RWPE2 (cell line): ENCODE measurements around the gene ADGRG1.

Experiments
- ATAC-seq: fragments of 200-7000 bp; cut with Tn5 transposase; 3 replicates; pipeline ENCODE4 v1.9.1; 2021; ENCODE audit warnings: low read depth
- DNase-seq: peaks from one replicate; pipeline ENCODE4 v3.0.0-alpha.2; 2020; ENCODE audit warnings: low spot score
- H3K27ac ChIP-seq: fragments of 450-650 bp; 2 replicates; pipeline ENCODE4 v1.5.1; 2017; ENCODE audit warnings: mild to moderate bottlenecking; ENCODE audit not compliant: poor library complexity, severe bottlenecking
- H3K27me3 ChIP-seq: fragments of 250-450 bp; sonication (Bioruptor Pico); 2 replicates; pipeline ENCODE4 v1.5.1; 2021; ENCODE audit warnings: mild to moderate bottlenecking, moderate library complexity; ENCODE audit not compliant: insufficient read depth, poor library complexity, severe bottlenecking
- H3K36me3 ChIP-seq: fragments of 250-450 bp; sonication (Bioruptor Pico); 2 replicates; pipeline ENCODE4 v1.5.1; 2020; ENCODE audit warnings: low read depth, mild to moderate bottlenecking, moderate library complexity
- H3K4me1 ChIP-seq: fragments of 250-450 bp; sonication (Bioruptor Pico); 2 replicates; pipeline ENCODE4 v1.5.1; 2021; ENCODE audit warnings: mild to moderate bottlenecking, moderate library complexity; ENCODE audit not compliant: insufficient read depth, poor library complexity, severe bottlenecking
- H3K4me3 ChIP-seq: fragments of 250-450 bp; sonication (Bioruptor Pico); 2 replicates; pipeline ENCODE4 v1.5.1; 2021; ENCODE audit warnings: mild to moderate bottlenecking, moderate library complexity; ENCODE audit not compliant: severe bottlenecking
- H3K9me3 ChIP-seq: fragments of 250-450 bp; sonication (Bioruptor Pico); 2 replicates; pipeline ENCODE4 v1.5.1; 2021; ENCODE audit warnings: mild to moderate bottlenecking, moderate library complexity; ENCODE audit not compliant: severe bottlenecking
- TF ChIP-seq, protein P1 (sequence below): fragments of 450-650 bp; IDR thresholded peaks from one replicate; pipeline ENCODE4 v1.5.1; 2017; ENCODE audit warnings: mild to moderate bottlenecking, moderate library complexity; ENCODE audit not compliant: poor library complexity, severe bottlenecking

ADGRG1 gene

DNA sequence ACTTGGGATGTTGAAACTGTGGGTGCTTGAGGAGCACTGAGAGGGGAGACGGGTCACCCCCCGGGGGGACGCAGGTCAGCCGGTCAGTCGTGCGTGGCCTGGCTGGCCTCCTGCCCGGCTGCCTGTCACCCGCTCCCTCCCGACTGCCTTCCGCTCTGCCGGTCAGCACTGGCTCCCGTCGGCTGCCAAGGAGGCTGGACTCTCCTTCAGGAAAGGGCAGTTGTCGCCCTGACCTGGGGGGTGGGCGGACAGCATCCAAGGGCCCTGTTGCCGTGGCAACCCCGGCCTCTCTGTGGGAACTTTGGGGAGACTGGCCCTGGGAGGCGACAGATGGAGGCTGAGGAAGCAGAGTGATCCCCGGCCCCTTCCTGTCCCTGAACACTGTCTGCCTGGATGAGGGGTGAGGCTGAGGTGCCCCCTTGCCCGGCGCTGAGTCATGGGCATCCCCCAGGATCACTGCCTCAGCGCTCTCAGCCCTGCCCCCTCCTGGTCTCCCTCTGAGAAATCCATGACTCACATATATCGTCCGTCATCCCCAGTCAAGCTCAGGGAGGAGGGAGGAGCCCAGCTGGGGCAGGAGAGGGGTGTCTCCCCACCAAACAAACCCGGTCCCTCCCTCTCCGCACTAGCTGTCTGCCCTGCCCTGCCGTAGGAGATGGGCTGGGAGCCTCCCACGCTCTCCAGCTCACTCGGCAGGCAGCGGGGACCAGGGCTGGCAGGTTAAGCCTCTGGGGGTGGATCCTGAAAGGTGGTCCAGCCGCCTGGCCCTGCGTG lies at the start of gene ADGRG1:
Gene ADGRG1, plus strand, starts transcription at position 623 of the 774 bp plus-strand sequence. CDS start 21,658 bp downstream, outside the sequence.
- TF ChIP-seq, protein P1, sequence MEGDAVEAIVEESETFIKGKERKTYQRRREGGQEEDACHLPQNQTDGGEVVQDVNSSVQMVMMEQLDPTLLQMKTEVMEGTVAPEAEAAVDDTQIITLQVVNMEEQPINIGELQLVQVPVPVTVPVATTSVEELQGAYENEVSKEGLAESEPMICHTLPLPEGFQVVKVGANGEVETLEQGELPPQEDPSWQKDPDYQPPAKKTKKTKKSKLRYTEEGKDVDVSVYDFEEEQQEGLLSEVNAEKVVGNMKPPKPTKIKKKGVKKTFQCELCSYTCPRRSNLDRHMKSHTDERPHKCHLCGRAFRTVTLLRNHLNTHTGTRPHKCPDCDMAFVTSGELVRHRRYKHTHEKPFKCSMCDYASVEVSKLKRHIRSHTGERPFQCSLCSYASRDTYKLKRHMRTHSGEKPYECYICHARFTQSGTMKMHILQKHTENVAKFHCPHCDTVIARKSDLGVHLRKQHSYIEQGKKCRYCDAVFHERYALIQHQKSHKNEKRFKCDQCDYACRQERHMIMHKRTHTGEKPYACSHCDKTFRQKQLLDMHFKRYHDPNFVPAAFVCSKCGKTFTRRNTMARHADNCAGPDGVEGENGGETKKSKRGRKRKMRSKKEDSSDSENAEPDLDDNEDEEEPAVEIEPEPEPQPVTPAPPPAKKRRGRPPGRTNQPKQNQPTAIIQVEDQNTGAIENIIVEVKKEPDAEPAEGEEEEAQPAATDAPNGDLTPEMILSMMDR = no peak
- Histone ChIP-seq H3K4me1 (peaks cover 36% of the 10 kb centered on the region), H3K27me3 (no peaks in the 10 kb centered on the region), H3K36me3 (peaks cover 35% of the 10 kb centered on the region), H3K9me3 (no peaks in the 10 kb centered on the region), H3K27ac (peak within 1 kb of the TSS; percentile 89), H3K4me3 (no peak within 1 kb of the TSS)
- DNase-seq (peak; percentile 95), ATAC-seq (peak; percentile 83)

DNA sequence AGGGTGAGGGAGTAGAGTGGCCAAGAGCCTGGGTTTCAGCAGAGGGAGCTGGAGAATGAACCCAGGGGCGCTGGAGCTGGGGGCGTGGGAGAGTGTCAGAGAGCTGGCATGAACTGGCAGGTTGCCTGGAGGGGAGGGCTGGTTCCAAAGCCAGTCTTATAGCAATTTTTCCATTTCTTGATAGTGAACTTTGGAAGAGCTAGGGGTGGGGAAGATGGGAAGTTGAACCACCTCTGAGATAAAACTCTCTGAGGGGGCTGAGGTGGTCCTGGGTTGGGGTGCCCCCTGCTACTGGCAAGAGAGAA lies 49.1 kb upstream of the ADGRG1 start:
- Histone ChIP-seq H3K9me3 (no peaks in the 10 kb centered on the region), H3K4me1 (no peaks in the 10 kb centered on the region), H3K4me3 (no peak overlapping the region), H3K36me3 (no peaks in the 10 kb centered on the region), H3K27me3 (no peaks in the 10 kb centered on the region), H3K27ac (no peak overlapping the region)
- TF ChIP-seq, protein P1 = no peak
- ATAC-seq = no peak
- DNase-seq = peak; percentile 41

DNA sequence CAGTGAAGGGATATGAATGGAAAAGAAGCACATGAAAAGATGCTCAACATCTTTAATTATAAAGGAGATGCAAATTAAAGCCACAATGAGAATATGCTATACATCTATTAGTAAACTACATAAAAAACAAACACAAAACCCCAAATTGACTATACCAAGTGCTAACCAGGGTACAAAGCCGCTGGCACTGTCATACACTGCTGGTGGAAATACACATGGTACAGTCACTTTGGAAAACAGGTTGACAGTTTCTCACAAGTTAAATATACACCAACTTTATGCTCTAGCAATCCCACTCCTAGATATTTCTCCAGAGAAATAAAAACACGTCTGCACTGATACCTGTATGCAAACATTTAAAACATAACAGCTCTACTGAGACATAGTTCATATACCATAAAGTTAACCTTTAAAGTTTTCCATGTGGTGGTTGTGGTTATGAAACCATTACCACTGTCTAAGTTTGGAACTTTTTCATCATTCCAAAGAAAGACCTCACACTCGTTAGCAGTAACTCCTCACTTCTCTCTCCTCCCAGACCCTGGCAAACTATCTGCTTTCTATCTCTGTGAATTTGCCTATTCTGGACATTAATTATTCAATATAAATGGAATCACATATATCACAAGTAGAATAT lies 43.3 kb upstream of the ADGRG1 start:
- no peak overlapping the region for H3K27ac ChIP-seq
- H3K27me3 ChIP-seq = no peaks in the 10 kb centered on the region
- ATAC-seq = no peak
- H3K4me1 ChIP-seq = peaks cover 1% of the 10 kb centered on the region
- no peaks in the 10 kb centered on the region for H3K36me3 ChIP-seq
- no peak for DNase-seq
- TF ChIP-seq, protein P1 = no peak
- no peaks in the 10 kb centered on the region for H3K9me3 ChIP-seq
- H3K4me3 ChIP-seq = no peak overlapping the region

DNA sequence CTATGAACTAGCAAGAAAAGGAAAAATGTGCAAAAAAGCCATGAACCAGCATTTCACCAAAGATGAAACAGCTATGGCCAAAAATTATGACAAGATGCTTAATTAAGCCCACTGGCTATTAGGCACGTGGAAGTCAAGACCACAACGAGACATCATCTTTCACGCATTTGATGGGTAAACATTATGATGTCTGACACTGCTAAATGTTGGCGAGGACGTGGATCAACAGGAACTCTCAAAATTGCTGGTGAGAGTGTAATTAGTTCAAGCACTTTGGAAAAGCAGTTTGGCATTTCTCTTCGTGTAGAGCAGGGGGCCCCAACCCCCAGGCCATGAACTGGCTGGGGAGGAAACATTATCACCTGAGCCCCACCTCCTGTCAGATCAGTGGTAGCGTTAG lies 39.6 kb upstream of the ADGRG1 start:
- no peak overlapping the region for H3K27ac ChIP-seq
- TF ChIP-seq, protein P1 = no peak
- no peak overlapping the region for H3K4me3 ChIP-seq
- no peaks in the 10 kb centered on the region for H3K9me3 ChIP-seq
- peak; percentile 3 for DNase-seq
- ATAC-seq = no peak
- no peaks in the 10 kb centered on the region for H3K36me3 ChIP-seq
- no peaks in the 10 kb centered on the region for H3K27me3 ChIP-seq
- peaks cover 14% of the 10 kb centered on the region for H3K4me1 ChIP-seq

DNA sequence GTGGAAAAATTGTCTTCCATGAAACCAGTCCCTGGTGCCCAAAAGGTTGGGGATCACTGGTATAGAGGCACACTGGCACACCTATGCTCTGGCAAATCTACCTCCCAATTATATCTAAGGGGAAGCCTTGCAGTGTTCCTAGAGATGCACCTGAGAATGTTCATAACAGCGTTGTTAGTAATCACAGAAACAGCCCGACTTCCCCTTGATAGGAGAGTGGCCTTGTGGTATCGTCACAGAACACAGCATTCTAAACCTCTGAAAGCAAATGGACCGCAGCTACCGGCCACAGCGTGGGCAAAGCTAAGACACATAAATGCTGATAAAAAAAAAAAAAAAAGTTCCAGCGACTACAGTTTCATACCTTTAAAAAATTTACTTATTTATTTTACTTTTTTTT lies 39.1 kb upstream of the ADGRG1 start:
- TF ChIP-seq, protein P1 = no peak
- DNase-seq = no peak
- Histone ChIP-seq H3K27me3 (no peaks in the 10 kb centered on the region), H3K4me3 (no peak overlapping the region), H3K27ac (no peak overlapping the region), H3K9me3 (no peaks in the 10 kb centered on the region), H3K36me3 (no peaks in the 10 kb centered on the region), H3K4me1 (peaks cover 14% of the 10 kb centered on the region)
- no peak for ATAC-seq
